Stimulated activated CD8-positive, alpha-beta memory T cell treated with anti-CD3 and anti-CD28 coated beads, Interleukin-2, amount 100 ng/mL, for 48 hours (primary cell): ENCODE measurements around the gene SLC16A8.

Source experiments
- DNase-seq, 2 donors: peaks; one replicate each; pipeline ENCODE4 v3.0.0-alpha.2; 2020; ENCODE audit warnings: low read depth in 2 of 2

The SLC16A8 gene

GRCh38 chr22:38029370-38029769, 54.6 kb downstream of the SLC16A8 start:
- DNase-seq, result no peak

DNA sequence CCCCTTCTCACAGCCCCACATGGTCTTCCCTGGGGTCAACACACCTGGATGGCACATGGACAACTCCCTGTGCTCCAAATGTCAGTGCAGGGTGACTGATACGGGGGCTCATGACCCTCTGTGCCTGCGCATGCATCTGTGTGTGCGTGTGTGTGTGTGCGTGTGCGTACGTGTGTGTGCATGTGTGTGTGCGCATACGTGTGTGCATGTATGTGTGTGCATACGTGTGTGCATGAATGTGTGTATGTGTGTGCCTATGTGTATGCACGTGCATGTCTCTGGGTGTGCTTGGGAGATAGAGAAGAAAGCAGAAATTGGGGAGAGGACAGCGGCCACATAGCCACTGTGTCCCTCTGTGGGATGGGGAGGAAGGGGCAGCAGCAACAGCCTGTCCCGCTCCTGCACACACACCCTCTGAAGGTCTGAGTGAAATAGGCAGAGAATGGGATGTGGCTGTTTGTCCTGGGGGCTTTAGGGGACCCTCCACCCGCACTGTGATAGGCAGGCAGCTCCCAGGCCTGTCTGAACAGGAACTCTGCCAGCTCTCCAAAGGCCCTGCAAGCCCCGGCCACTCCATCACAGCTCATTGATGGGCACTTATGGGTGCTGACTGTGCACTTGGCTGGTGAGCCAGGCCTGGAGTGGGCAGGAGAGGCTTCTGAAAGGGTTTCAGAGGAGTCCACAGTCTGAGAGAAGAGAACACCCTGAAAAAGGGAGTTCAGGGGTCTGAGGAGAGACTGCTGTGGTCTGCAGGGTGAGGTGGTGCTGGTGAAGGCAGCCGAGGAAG, 55.4 kb downstream of the SLC16A8 start:
- DNase-seq, result no peak
